OCI-LY7 (cell line): ENCODE data around the gene CDK5RAP3. TPM values are rescaled to one million over a fixed set of nuclear protein-coding genes. Genes with fewer than 3 reads are reported as not detected.
"Not testable (repeated sequence)": the region's sequence is repeated elsewhere in the genome, so short reads cannot be mapped to it uniquely, and the experiment has no call there.

Experiments used
- BruUV-seq: library from RNA; stranded (reverse); fragments of 400-500 nt; replicated peaks from 2 replicates; lab custom pipeline; 2021; lab: Mats Ljungman, UMichigan
- CTCF ChIA-PET: fragments of 300-600 bp; sonication (Branson Sonifier 250); formaldehyde crosslinking; loops from one replicate; lab custom pipeline; 2022; ENCODE audit warnings: antibody characterized with exemption; ENCODE audit not compliant: unreplicated experiment; lab: Charles Lee
- POLR2A ChIA-PET: fragments of 300-600 bp; sonication (Branson Sonifier 250); formaldehyde crosslinking; loops from one replicate; lab custom pipeline; 2022; ENCODE audit warnings: antibody characterized with exemption; lab: Charles Lee
- DNase-seq: peaks from one replicate; pipeline ENCODE4 v3.0.0-alpha.2; 2015; ENCODE audit warnings: low spot score
- H2AFZ ChIP-seq: fragments of 200-600 bp; sonication (generic), shearing (Covaris generic); 2 replicates; pipeline ENCODE4 v1.6.1; 2014; ENCODE audit warnings: mild to moderate bottlenecking, antibody characterized with exemption, low read length, moderate library complexity
- H3K27ac ChIP-seq: fragments of 200-600 bp; sonication (generic); 2 replicates; pipeline ENCODE4 v1.5.1; 2014; ENCODE audit warnings: mixed run types, low read depth, mild to moderate bottlenecking, moderate library complexity, low read length, inconsistent platforms; ENCODE audit not compliant: poor library complexity, severe bottlenecking
- H3K36me3 ChIP-seq: fragments of 200-600 bp; sonication (generic); 2 replicates; pipeline ENCODE4 v1.6.1; 2014; ENCODE audit warnings: mild to moderate bottlenecking, antibody characterized with exemption, low read length, moderate library complexity, mixed read lengths; ENCODE audit not compliant: insufficient read depth
- H3K4me1 ChIP-seq: fragments of 200-600 bp; sonication (generic); 2 replicates; pipeline ENCODE4 v1.5.1; 2014; ENCODE audit warnings: mild to moderate bottlenecking, low read length; ENCODE audit not compliant: insufficient read depth, poor library complexity, severe bottlenecking
- H3K4me2 ChIP-seq: fragments of 200-600 bp; sonication (generic); 2 replicates; pipeline ENCODE4 v1.6.1; 2014; ENCODE audit warnings: mild to moderate bottlenecking, low read length
- H3K4me3 ChIP-seq: fragments of 200-600 bp; sonication (generic); 2 replicates; pipeline ENCODE4 v1.5.1; 2014; ENCODE audit warnings: mild to moderate bottlenecking, low read depth, low read length; ENCODE audit not compliant: poor library complexity, severe bottlenecking
- H3K79me2 ChIP-seq: fragments of 200-600 bp; sonication (generic); 2 replicates; pipeline ENCODE4 v1.6.1; 2016; ENCODE audit warnings: low read depth, mild to moderate bottlenecking, low read length, moderate library complexity, mixed read lengths; ENCODE audit not compliant: insufficient read depth
- H3K9me2 ChIP-seq: fragments of 200-600 bp; sonication (generic); 2 replicates; pipeline ENCODE4 v1.6.1; 2016; ENCODE audit warnings: mild to moderate bottlenecking, low read length, mixed read lengths; ENCODE audit not compliant: insufficient read depth
- H3K9me3 ChIP-seq: fragments of 200-600 bp; sonication (generic); 2 replicates; pipeline ENCODE4 v1.6.1; 2014; ENCODE audit warnings: mild to moderate bottlenecking, mixed run types, low read length, mixed read lengths
- H4K20me1 ChIP-seq: fragments of 200-600 bp; sonication (generic); 2 replicates; pipeline ENCODE4 v1.6.1; 2014; ENCODE audit warnings: mild to moderate bottlenecking, antibody characterized with exemption, low read length, moderate library complexity, mixed read lengths; ENCODE audit not compliant: insufficient read depth
- EZH2phosphoT487 ChIP-seq: fragments of 200-600 bp; sonication (generic); IDR thresholded peaks from 2 replicates; pipeline ENCODE4 v1.6.1; 2018; ENCODE audit warnings: low read depth, borderline replicate concordance, mild to moderate bottlenecking, mixed run types, antibody characterized with exemption, low read length, moderate library complexity, mixed read lengths
- intact Hi-C: fragments of 100-400 bp; cut with micrococcal nuclease; formaldehyde crosslinking; loops from one replicate; pipeline ENCODE4 v1.10.0; 2022; ENCODE audit not compliant: unreplicated experiment
- total RNA-seq, 2 experiments: library from RNA; depleted of rRNA in 1 of 2; stranded (reverse); fragments of >200 nt in 1 of 2; shearing (Covaris generic) in 1 of 2; gene quantifications; 2 replicates each; pipeline ENCODE4 v1.2.3, GENCODE V29; 2014 to 2022
- TF ChIP-seq, protein P1 (sequence below): fragments of 200-600 bp; sonication (generic); conservative IDR thresholded peaks from 2 replicates; pipeline ENCODE4 v1.5.1; 2014; ENCODE audit warnings: mild to moderate bottlenecking, antibody characterized with exemption, low read length, moderate library complexity, mixed read lengths

Gene CDK5RAP3
- total RNA-seq, 2 experiments from 2014 or later, result 241 to 256 TPM

DNA sequence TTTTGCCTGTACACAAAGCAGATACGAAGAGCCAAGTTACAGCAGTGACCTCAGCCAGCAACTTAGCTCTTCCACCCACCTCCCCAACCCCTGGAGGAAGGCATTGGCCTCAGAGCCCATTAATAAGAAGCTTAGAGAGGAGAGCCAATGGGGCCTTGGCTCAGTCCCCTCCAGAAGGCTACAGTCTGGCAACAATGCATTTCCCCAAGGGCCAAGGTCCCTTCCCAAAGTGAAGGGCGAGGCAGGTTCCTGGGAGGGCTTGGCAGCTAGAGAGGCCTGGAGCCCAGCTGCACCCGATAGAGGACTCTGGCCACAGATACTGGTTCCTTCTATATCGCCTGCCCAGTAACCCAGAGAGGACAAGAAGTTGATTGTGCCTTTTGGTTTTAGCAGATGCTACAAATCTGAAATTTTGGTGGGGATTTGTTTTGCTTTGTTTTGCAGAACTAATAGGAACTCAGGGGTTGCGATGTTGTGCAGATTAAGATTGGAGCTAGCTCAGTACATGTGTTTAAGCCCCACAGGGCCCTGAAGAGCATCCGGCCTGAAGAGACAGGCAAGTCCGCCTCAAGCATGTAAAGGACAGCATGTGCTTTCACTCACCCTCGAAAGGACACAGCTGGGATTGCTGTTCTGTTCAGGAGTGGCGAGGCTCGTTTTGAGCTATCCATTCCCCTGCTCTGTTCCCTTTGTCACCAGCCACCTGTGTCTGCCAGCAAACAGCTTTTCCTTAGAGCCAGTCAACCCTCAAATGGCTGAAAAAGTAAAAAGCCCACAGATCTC lies 41.5 kb upstream of the CDK5RAP3 start:
- no peaks in the 10 kb centered on the region for H4K20me1 ChIP-seq
- intact Hi-C loops, result no loop called here
- DNase-seq, result no peak
- TF ChIP-seq EZH2phosphoT487, result no peak
- TF ChIP-seq, protein P1, sequence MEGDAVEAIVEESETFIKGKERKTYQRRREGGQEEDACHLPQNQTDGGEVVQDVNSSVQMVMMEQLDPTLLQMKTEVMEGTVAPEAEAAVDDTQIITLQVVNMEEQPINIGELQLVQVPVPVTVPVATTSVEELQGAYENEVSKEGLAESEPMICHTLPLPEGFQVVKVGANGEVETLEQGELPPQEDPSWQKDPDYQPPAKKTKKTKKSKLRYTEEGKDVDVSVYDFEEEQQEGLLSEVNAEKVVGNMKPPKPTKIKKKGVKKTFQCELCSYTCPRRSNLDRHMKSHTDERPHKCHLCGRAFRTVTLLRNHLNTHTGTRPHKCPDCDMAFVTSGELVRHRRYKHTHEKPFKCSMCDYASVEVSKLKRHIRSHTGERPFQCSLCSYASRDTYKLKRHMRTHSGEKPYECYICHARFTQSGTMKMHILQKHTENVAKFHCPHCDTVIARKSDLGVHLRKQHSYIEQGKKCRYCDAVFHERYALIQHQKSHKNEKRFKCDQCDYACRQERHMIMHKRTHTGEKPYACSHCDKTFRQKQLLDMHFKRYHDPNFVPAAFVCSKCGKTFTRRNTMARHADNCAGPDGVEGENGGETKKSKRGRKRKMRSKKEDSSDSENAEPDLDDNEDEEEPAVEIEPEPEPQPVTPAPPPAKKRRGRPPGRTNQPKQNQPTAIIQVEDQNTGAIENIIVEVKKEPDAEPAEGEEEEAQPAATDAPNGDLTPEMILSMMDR, result no peak
- CTCF ChIA-PET, result no interaction called here
- no peak overlapping the region for H2AFZ ChIP-seq
- no TSS peak for BruUV-seq
- H3K36me3 ChIP-seq, result peaks cover 45% of the 10 kb centered on the region; the same call in 1 of the 2 replicates
- H3K27ac ChIP-seq, result no peak overlapping the region
- H3K79me2 ChIP-seq, result no peaks in the 10 kb centered on the region
- no peak overlapping the region for H3K4me2 ChIP-seq
- H3K4me1 ChIP-seq, result no peaks in the 10 kb centered on the region
- no peaks in the 10 kb centered on the region for H3K9me2 ChIP-seq
- no peaks in the 10 kb centered on the region for H3K9me3 ChIP-seq
- H3K4me3 ChIP-seq, result no peak overlapping the region
- POLR2A ChIA-PET, result interaction anchor here (0.8 kb wide), 1 partner anchor 13 kb away, joined by 3 read pairs; no protein-coding TSS in a partner anchor

DNA sequence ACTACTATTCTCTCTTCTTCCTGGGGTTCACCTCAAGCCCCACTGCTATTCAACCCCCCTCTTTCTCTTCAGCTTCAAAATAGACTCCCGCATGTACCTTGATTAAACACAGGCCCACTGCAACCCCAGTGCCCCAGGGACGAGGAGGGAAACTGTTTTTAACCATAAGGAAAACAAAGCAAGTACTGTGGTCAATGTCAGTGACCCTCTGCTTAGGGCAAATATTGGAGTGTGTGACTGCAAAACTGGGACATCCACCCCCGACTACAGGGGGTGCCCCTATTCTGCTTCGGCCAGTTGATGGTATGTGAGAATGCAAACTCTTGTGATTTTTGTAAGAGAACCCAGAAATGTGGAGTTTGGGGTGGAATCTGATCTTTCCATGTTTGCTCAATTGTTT lies 39.1 kb upstream of the CDK5RAP3 start:
- Histone ChIP-seq H3K4me2 (no peak overlapping the region), H3K9me2 (no peaks in the 10 kb centered on the region), H3K36me3 (peaks cover 26% of the 10 kb centered on the region; the same call in 1 of the 2 replicates), H3K9me3 (no peaks in the 10 kb centered on the region), H2AFZ (no peak overlapping the region), H3K27ac (no peak overlapping the region), H3K4me3 (no peak overlapping the region), H4K20me1 (no peaks in the 10 kb centered on the region), H3K4me1 (no peaks in the 10 kb centered on the region), H3K79me2 (no peaks in the 10 kb centered on the region)
- TF ChIP-seq, protein P1, result no peak
- TF ChIP-seq EZH2phosphoT487, result no peak
- intact Hi-C loops, result no loop called here
- no TSS peak for BruUV-seq
- ChIA-PET POLR2A (no interaction called here), CTCF (no interaction called here)
- no peak for DNase-seq

DNA sequence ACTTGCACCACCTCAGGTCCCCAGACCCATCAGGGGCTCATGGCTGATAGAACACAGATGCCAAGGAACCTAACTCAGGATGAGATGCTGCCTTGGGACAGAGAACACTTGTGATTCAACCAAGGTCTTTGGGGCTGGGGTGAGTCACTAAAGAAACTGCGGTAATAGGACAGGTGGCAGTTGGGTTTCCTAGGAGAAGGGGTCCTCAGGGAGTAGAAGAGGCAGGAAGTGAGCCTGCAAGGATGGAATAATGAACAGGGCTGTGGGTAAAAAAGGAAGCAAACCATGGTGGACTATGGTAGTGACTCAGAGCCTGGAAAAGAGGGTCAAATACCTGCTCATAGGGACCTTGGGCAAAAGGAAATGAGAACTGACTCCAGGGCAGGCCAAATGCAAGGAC lies 36.1 kb upstream of the CDK5RAP3 start:
- no peak for TF ChIP-seq EZH2phosphoT487
- TF ChIP-seq, protein P1, result no peak
- Histone ChIP-seq H3K4me2 (no peak overlapping the region), H3K9me3 (no peaks in the 10 kb centered on the region), H3K79me2 (no peaks in the 10 kb centered on the region), H3K4me3 (no peak overlapping the region), H2AFZ (no peak overlapping the region), H3K4me1 (no peaks in the 10 kb centered on the region), H3K9me2 (no peaks in the 10 kb centered on the region), H4K20me1 (no peaks in the 10 kb centered on the region), H3K27ac (no peak overlapping the region), H3K36me3 (peaks cover 8% of the 10 kb centered on the region; the same call in 1 of the 2 replicates)
- BruUV-seq, result no TSS peak
- no peak for DNase-seq
- POLR2A ChIA-PET, result no interaction called here
- CTCF ChIA-PET, result no interaction called here
- intact Hi-C loops, result no loop called here

DNA sequence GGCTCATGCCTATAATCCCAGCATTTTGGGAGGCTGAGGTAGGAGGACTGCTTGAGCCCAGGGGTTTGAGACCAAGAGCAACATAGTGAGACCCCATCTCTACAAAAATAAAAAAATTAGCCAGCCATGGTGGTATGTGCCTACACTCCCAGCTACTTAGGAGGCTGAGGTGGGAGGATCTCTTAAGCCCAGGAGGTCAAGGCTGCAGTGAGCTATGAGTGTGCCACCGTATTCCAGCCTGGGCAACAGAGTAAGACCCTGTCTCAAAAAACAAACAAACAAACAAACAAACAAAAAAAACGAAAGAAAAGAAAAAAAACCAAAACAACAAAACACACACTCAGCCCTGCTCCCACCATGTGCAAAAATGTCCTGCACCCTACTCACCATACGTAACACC lies 35.4 kb upstream of the CDK5RAP3 start:
- intact Hi-C loops, H4K20me1 ChIP-seq, H3K4me1 ChIP-seq, H3K79me2 ChIP-seq, H3K4me3 ChIP-seq, H2AFZ ChIP-seq, BruUV-seq, CTCF ChIA-PET, H3K27ac ChIP-seq, POLR2A ChIA-PET, H3K4me2 ChIP-seq, H3K9me2 ChIP-seq, H3K9me3 ChIP-seq, DNase-seq, H3K36me3 ChIP-seq: not testable (repeated sequence)
